Hematopoietic multipotent progenitor cell treated with erythropoietin and hydrocortisone succinate and interleukin-3 and kit ligand, for 6 days (in vitro differentiated cells): ENCODE data around the gene ASL.
"Not testable (repeated sequence)": the region's sequence is repeated elsewhere in the genome, so short reads cannot be mapped to it uniquely, and the experiment has no call there.

Experiments used
- DNase-seq: peaks from one replicate; pipeline ENCODE4 v3.0.0-alpha.2; 2015

The ASL gene

GRCh38 chr7:66119245-66119850, 43.7 kb downstream of the ASL start:
- DNase-seq = no peak

GRCh38 chr7:66123175-66123528, 47.5 kb downstream of the ASL start:
- DNase-seq = no peak

GRCh38 chr7:66124569-66124861, 48.9 kb downstream of the ASL start:
- not testable (repeated sequence) for DNase-seq

GRCh38 chr7:66125052-66125694, 49.6 kb downstream of the ASL start:
- peak; percentile 55 for DNase-seq

GRCh38 chr7:66125781-66126352, 50.2 kb downstream of the ASL start:
- DNase-seq = not testable (repeated sequence)

GRCh38 chr7:66127172-66127571, 51.6 kb downstream of the ASL start:
- not testable (repeated sequence) for DNase-seq

- DNase-seq = no peak
Observed at GRCh38 chr7:66138994-66139752, 63.6 kb downstream of the ASL start.

GRCh38 chr7:66140924-66141323, 65.3 kb downstream of the ASL start:
- peak; percentile 53 for DNase-seq

GRCh38 chr7:66142334-66142733, 66.7 kb downstream of the ASL start:
- DNase-seq = no peak

- no peak for DNase-seq
Observed at GRCh38 chr7:66142996-66143395, 67.4 kb downstream of the ASL start.
